Measurements from ENCODE around the gene HDGF. TPM values are rescaled to one million over a fixed set of nuclear protein-coding genes. Genes with fewer than 3 reads are reported as not detected.
A peak's percentile ranks its signal among the peaks of the same experiment; 100 is the strongest.

HDGF gene
- total and polyA plus RNA-seq, 4 experiments from 2014 or later = 23.8 to 97.0 (median 71.3) TPM

GRCh38 chr1:156727492-156727891, 24.0 kb downstream of the HDGF start:
- peaks cover 54% of the 10 kb centered on the region for H3K4me1 ChIP-seq (ENCODE audit: insufficient read depth, low read length)

DNA sequence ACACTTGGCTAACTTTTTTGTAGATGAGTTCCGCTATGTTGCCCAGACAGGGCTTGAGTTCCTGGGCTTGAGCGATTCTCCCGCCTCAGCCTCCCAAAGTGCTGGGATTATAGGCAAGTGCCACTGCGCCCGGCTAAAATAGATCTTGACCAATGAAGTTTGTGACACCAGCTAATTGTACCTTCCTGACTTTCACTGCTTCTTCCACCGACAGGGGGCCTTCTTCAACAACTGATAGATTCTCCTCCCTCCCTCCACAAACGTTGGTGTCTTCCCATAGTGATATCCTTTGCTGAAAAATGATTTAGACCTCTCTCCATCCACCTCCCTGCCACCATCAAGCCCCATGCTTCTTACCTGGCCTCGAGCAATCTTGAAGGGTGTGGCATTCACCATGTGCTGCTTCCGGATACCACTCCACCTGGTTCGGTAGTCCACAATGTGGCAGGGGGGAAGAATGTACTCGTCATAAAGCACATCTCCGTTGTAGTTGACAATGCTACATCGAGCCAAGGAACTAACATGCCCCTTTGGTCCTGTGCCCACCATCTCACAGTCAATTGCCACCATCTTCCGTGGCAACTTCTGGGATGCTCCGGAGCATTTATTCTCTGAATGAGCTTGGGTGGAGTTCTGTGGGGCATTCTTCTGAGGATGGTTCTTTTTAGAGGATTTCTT, 24.8 kb downstream of the HDGF start:
- no peaks in the 10 kb centered on the region for H3K9me3 Mint-ChIP-seq
- Histone ChIP-seq H3K4me3 (ENCODE audit: low read length in 2 of 2) (peak overlapping the region; percentile 96 to 99), H3K4me1 (ENCODE audit: insufficient read depth, low read length) (peaks cover 54% of the 10 kb centered on the region), H3K9me3 (ENCODE audit: control insufficient read depth in 1 of 2, low read length in 2 of 2) (no peaks in the 10 kb centered on the region), H3K27ac (ENCODE audit: low read depth, low read length) (peak overlapping the region; percentile 90), H3K36me3 (ENCODE audit: insufficient read depth, low read length) (peaks cover 31% of the 10 kb centered on the region), H3K27me3 (ENCODE audit: insufficient read depth, low read length) (no peaks in the 10 kb centered on the region)
- POLR2A ChIA-PET (ENCODE audit: partially characterized antibody) = interaction anchor here (0.9 to 7.8 kb wide), 20 partner anchors 10 to 226 kb away, joined by 3 to 126 read pairs (median 6); partner anchors contain the start of genes CRABP2, HDGF, MEF2D and MRPL24
- CTCF ChIA-PET (ENCODE audit: partially characterized antibody) = interaction anchor here (0.6 to 6.9 kb wide), 49 partner anchors 9 to 370 kb away, joined by 3 to 314 read pairs (median 7); partner anchors contain the start of genes CRABP2, HDGF, INSRR and MRPL24
- H3K27me3 Mint-ChIP-seq = no peaks in the 10 kb centered on the region
- peak overlapping the region in 1 of 7 donors; percentile 98 for H3K27ac Mint-ChIP-seq
- no peak overlapping the region for H3K4me3 Mint-ChIP-seq
- H3K36me3 Mint-ChIP-seq = peaks cover 16 to 35% of the 10 kb centered on the region in 2 donors
- peak; percentile 48 to 64 (median 59) for DNase-seq
- peaks cover 11 to 24% (median 15%) of the 10 kb centered on the region in 4 donors for H3K4me1 Mint-ChIP-seq
- intact Hi-C loops (cut with micrococcal nuclease) = loop anchor here (1.0 to 5.0 kb wide), 4 partner anchors 37 to 166 kb away; partner anchors contain the start of gene NTRK1

More at GRCh38 chr1:156727492-156727891, 24.0 kb downstream of the HDGF start:
- Histone ChIP-seq H3K27ac (ENCODE audit: low read depth, low read length) (peak overlapping the region; percentile 90), H3K9me3 (ENCODE audit: control insufficient read depth in 1 of 2, low read length in 2 of 2) (no peaks in the 10 kb centered on the region), H3K36me3 (ENCODE audit: insufficient read depth, low read length) (peaks cover 28% of the 10 kb centered on the region), H3K4me3 (ENCODE audit: low read length in 2 of 2) (peak overlapping the region; percentile 96 to 99), H3K27me3 (ENCODE audit: insufficient read depth, low read length) (no peaks in the 10 kb centered on the region)
- DNase-seq = no peak
- no peaks in the 10 kb centered on the region for H3K9me3 Mint-ChIP-seq
- POLR2A ChIA-PET (ENCODE audit: partially characterized antibody) = interaction anchor here (0.7 to 7.8 kb wide), 15 partner anchors 8 to 136 kb away, joined by 3 to 126 read pairs (median 20); partner anchors contain the start of genes CRABP2, HDGF, MRPL24 and NAXE
- H3K27ac Mint-ChIP-seq = peak overlapping the region in 3 of 7 donors; percentile 94 to 99 (median 98)
- H3K36me3 Mint-ChIP-seq = peaks cover 16 to 32% of the 10 kb centered on the region in 2 donors
- no peaks in the 10 kb centered on the region for H3K27me3 Mint-ChIP-seq
- intact Hi-C loops (cut with micrococcal nuclease) = loop anchor here (5.0 kb wide), 1 partner anchor 100 kb away; no protein-coding TSS in a partner anchor
- H3K4me1 Mint-ChIP-seq = peaks cover 11 to 24% (median 15%) of the 10 kb centered on the region in 4 donors
- H3K4me3 Mint-ChIP-seq = no peak overlapping the region
- CTCF ChIA-PET (ENCODE audit: partially characterized antibody) = interaction anchor here (1.3 to 6.9 kb wide), 26 partner anchors 9 to 200 kb away, joined by 3 to 314 read pairs (median 16); partner anchors contain the start of genes CRABP2, HDGF, INSRR and MRPL24

DNA sequence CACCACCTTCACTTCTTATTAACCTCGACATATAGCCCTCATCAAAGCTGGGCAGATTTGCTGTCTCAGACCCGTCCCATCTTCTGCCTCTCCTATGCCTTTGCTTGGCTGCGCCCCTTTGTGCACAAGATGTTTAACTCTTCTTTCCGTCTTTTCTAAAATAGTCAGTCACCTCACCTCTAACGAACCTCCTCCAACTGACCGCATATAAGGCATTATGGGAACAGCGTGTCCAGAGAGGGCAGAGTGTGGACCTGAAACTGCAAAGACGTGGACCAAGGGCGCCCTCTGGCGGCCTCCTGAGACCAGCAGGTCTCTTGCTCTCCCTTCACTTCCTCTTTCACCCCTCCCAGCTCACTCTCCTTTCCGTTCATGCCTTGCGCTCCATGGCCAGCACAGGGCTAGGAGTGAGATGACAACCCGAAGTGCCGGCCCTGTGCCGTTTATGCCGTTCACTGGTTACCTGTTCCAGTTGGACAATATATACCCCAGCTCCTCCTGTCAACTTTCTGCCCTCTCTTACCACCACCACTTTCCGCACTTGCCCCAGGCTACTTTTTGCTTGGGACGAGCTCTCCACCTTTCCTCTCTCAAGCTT, 25.7 kb downstream of the HDGF start:
- Histone ChIP-seq H3K27ac (ENCODE audit: low read depth, low read length) (peak overlapping the region; percentile 90), H3K36me3 (ENCODE audit: insufficient read depth, low read length) (peaks cover 40% of the 10 kb centered on the region), H3K9me3 (ENCODE audit: control insufficient read depth in 1 of 2, low read length in 2 of 2) (no peaks in the 10 kb centered on the region), H3K4me3 (ENCODE audit: low read length in 2 of 2) (peak overlapping the region; percentile 8 to 99), H3K4me1 (ENCODE audit: insufficient read depth, low read length) (peaks cover 54% of the 10 kb centered on the region), H3K27me3 (ENCODE audit: insufficient read depth, low read length) (no peaks in the 10 kb centered on the region)
- DNase-seq = peak; percentile 73 to 79 (median 77)
- H3K27me3 Mint-ChIP-seq = no peaks in the 10 kb centered on the region
- no peak overlapping the region for H3K4me3 Mint-ChIP-seq
- peaks cover 22 to 43% of the 10 kb centered on the region in 2 donors for H3K36me3 Mint-ChIP-seq
- intact Hi-C loops (cut with micrococcal nuclease) = loop anchor here (1.0 to 5.0 kb wide), 5 partner anchors 36 to 167 kb away; partner anchors contain the start of gene NTRK1
- H3K27ac Mint-ChIP-seq = no peak overlapping the region
- ChIA-PET CTCF (ENCODE audit: partially characterized antibody) (interaction anchor here (0.6 to 6.9 kb wide), 49 partner anchors 8 to 369 kb away, joined by 3 to 314 read pairs (median 7); partner anchors contain the start of genes CRABP2, HDGF, INSRR and MRPL24), POLR2A (ENCODE audit: partially characterized antibody) (interaction anchor here (0.7 to 7.8 kb wide), 17 partner anchors 10 to 221 kb away, joined by 3 to 126 read pairs (median 4); partner anchors contain the start of genes HDGF, MRPL24, NTRK1 and PRCC)
- peaks cover 11 to 24% (median 15%) of the 10 kb centered on the region in 4 donors for H3K4me1 Mint-ChIP-seq
- no peaks in the 10 kb centered on the region for H3K9me3 Mint-ChIP-seq

- H3K27ac ChIP-seq (ENCODE audit: low read depth, low read length) = no peak overlapping the region
- POLR2A ChIA-PET (ENCODE audit: partially characterized antibody) = interaction anchor here (1.2 kb wide), 1 partner anchor 14 kb away, joined by 3 read pairs; no protein-coding TSS in a partner anchor
- no peaks in the 10 kb centered on the region for H3K27me3 Mint-ChIP-seq
These were observed 29.9 kb downstream of the HDGF start for GRCh38 chr1:156721535-156721934.

GRCh38 chr1:156721131-156721530, 30.3 kb downstream of the HDGF start:
- CTCF ChIA-PET (ENCODE audit: partially characterized antibody) = interaction anchor here (0.9 to 14.1 kb wide), 3 partner anchors 10 to 33 kb away, joined by 3 to 146 read pairs (median 10); partner anchors contain the start of gene CRABP2
- no peak overlapping the region for H3K4me3 ChIP-seq (ENCODE audit: low read length in 2 of 2)
- peaks cover 30% of the 10 kb centered on the region for H3K4me1 ChIP-seq (ENCODE audit: insufficient read depth, low read length)
- H3K27ac ChIP-seq (ENCODE audit: low read depth, low read length) = no peak overlapping the region
- peaks cover 0 to 20% (median 13%) of the 10 kb centered on the region in 4 donors for H3K4me1 Mint-ChIP-seq
- H3K27me3 Mint-ChIP-seq = no peaks in the 10 kb centered on the region
- H3K9me3 ChIP-seq (ENCODE audit: control insufficient read depth in 1 of 2, low read length in 2 of 2) = no peaks in the 10 kb centered on the region
- intact Hi-C loops (cut with micrococcal nuclease) = no loop called here
- no peaks in the 10 kb centered on the region for H3K27me3 ChIP-seq (ENCODE audit: insufficient read depth, low read length)
- H3K4me3 Mint-ChIP-seq = no peak overlapping the region
- H3K27ac Mint-ChIP-seq = no peak overlapping the region
- H3K36me3 ChIP-seq (ENCODE audit: insufficient read depth, low read length) = peaks cover 44% of the 10 kb centered on the region
- peaks cover 31 to 48% of the 10 kb centered on the region in 2 donors for H3K36me3 Mint-ChIP-seq
- no peaks in the 10 kb centered on the region for H3K9me3 Mint-ChIP-seq
- POLR2A ChIA-PET (ENCODE audit: partially characterized antibody) = interaction anchor here (1.2 to 1.6 kb wide), 2 partner anchors 14 to 20 kb away, joined by 3 to 4 read pairs; partner anchors contain the start of gene MRPL24
- DNase-seq = no peak

More at GRCh38 chr1:156721535-156721934, 29.9 kb downstream of the HDGF start:
- Histone ChIP-seq H3K36me3 (ENCODE audit: insufficient read depth, low read length) (peaks cover 44% of the 10 kb centered on the region), H3K4me3 (ENCODE audit: low read length in 2 of 2) (no peak overlapping the region), H3K27me3 (ENCODE audit: insufficient read depth, low read length) (no peaks in the 10 kb centered on the region), H3K9me3 (ENCODE audit: control insufficient read depth in 1 of 2, low read length in 2 of 2) (no peaks in the 10 kb centered on the region), H3K4me1 (ENCODE audit: insufficient read depth, low read length) (peaks cover 34% of the 10 kb centered on the region)
- Mint-ChIP-seq H3K36me3 (peaks cover 31 to 47% of the 10 kb centered on the region in 2 donors), H3K4me1 (peaks cover 0 to 20% (median 13%) of the 10 kb centered on the region in 4 donors), H3K27ac (no peak overlapping the region), H3K4me3 (no peak overlapping the region), H3K9me3 (no peaks in the 10 kb centered on the region)
- DNase-seq = no peak
- intact Hi-C loops (cut with micrococcal nuclease) = no loop called here
- CTCF ChIA-PET (ENCODE audit: partially characterized antibody) = interaction anchor here (0.7 to 14.1 kb wide), 4 partner anchors 10 to 94 kb away, joined by 3 to 146 read pairs (median 6); partner anchors contain the start of gene CRABP2

DNA sequence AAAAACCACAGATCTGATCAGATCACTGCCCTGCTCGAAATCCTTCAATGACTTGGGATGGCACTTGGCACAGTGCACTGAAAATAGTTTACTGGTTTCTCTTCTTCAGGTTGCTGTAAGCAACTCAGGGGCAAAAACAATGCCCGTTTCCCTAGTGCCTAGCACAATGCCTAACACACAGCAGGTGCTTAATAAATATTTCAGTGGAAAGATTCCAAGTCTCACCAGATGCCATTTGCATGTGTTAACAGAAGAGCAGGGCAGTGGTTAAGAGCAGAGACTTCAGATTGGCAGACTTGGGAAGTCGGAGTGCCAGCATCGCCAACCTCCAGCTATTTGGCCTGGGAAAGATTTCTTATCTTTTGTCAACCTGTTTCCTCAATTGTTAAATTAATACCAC, 34.1 kb downstream of the HDGF start:
- H3K4me3 Mint-ChIP-seq = no peak overlapping the region
- Histone ChIP-seq H3K27me3 (ENCODE audit: insufficient read depth, low read length) (no peaks in the 10 kb centered on the region), H3K4me1 (ENCODE audit: insufficient read depth, low read length) (no peaks in the 10 kb centered on the region), H3K36me3 (ENCODE audit: insufficient read depth, low read length) (peaks cover 16% of the 10 kb centered on the region), H3K27ac (ENCODE audit: low read depth, low read length) (no peak overlapping the region), H3K9me3 (ENCODE audit: control insufficient read depth in 1 of 2, low read length in 2 of 2) (no peaks in the 10 kb centered on the region), H3K4me3 (ENCODE audit: low read length in 2 of 2) (no peak overlapping the region)
- H3K27me3 Mint-ChIP-seq = no peaks in the 10 kb centered on the region
- intact Hi-C loops (cut with micrococcal nuclease) = no loop called here
- POLR2A ChIA-PET (ENCODE audit: partially characterized antibody) = interaction anchor here (0.9 to 1.0 kb wide), 2 partner anchors 11 kb away, joined by 3 read pairs; partner anchors contain the start of genes CRABP2 and METTL25B
- no peak overlapping the region for H3K27ac Mint-ChIP-seq
- CTCF ChIA-PET (ENCODE audit: partially characterized antibody) = interaction anchor here (1.5 to 14.1 kb wide), 3 partner anchors 9 to 29 kb away, joined by 6 to 146 read pairs (median 25); partner anchors contain the start of gene CRABP2
- peaks cover 3 to 10% (median 6%) of the 10 kb centered on the region in 4 donors for H3K4me1 Mint-ChIP-seq
- no peaks in the 10 kb centered on the region for H3K9me3 Mint-ChIP-seq
- peaks cover 21 to 41% of the 10 kb centered on the region in 2 donors for H3K36me3 Mint-ChIP-seq
- DNase-seq = no peak

All from CD4-positive, alpha-beta memory T cell (primary cell).